A204.1 (cell line): ENCODE measurements around the gene DHRS4.

ENCODE experiments used
- FAIRE-seq: peaks from 2 replicates; lab custom pipeline; 2012; peaks lifted over from hg19 to GRCh38; lab: Jason Lieb, UNC

The DHRS4 gene

GRCh38 chr14:23953464-23954278, at the start of gene DHRS4:
DHRS4 (plus strand) TSS chr14:23953770; CDS start chr14:23953789, 19 bp downstream.
- no peak for FAIRE-seq

GRCh38 chr14:23910101-23910875, 43.3 kb upstream of the DHRS4 start:
- FAIRE-seq, result no peak

GRCh38 chr14:23910876-23911210, 42.7 kb upstream of the DHRS4 start:
- no peak for FAIRE-seq

- FAIRE-seq, result no peak
Observed at GRCh38 chr14:23915559-23915958, 38.0 kb upstream of the DHRS4 start.

GRCh38 chr14:23916004-23916403, 37.6 kb upstream of the DHRS4 start:
- no peak for FAIRE-seq

GRCh38 chr14:23916446-23916845, 37.1 kb upstream of the DHRS4 start:
- no peak for FAIRE-seq

GRCh38 chr14:23922545-23922944, 31.0 kb upstream of the DHRS4 start:
- FAIRE-seq, result no peak

- no peak for FAIRE-seq
Observed at GRCh38 chr14:23925523-23926075, 28.0 kb upstream of the DHRS4 start.

- no peak for FAIRE-seq
Observed at GRCh38 chr14:23926543-23926942, 27.0 kb upstream of the DHRS4 start.

GRCh38 chr14:23929136-23929535, 24.4 kb upstream of the DHRS4 start:
- no peak for FAIRE-seq

- no peak for FAIRE-seq
Observed at GRCh38 chr14:23929822-23930294, 23.7 kb upstream of the DHRS4 start.

GRCh38 chr14:23930742-23931141, 22.8 kb upstream of the DHRS4 start:
- FAIRE-seq, result no peak

- no peak for FAIRE-seq
Observed at GRCh38 chr14:23931721-23932289, 21.8 kb upstream of the DHRS4 start.

- FAIRE-seq, result no peak
Observed at GRCh38 chr14:23932639-23933038, 20.9 kb upstream of the DHRS4 start.

- FAIRE-seq, result no peak
Observed at GRCh38 chr14:23933108-23933741, 20.3 kb upstream of the DHRS4 start.

GRCh38 chr14:23933742-23934128, 19.8 kb upstream of the DHRS4 start:
- no peak for FAIRE-seq

- no peak for FAIRE-seq
Observed at GRCh38 chr14:23935158-23935557, 18.4 kb upstream of the DHRS4 start.

- FAIRE-seq, result no peak
Observed at GRCh38 chr14:23936084-23936829, 17.3 kb upstream of the DHRS4 start.

GRCh38 chr14:23937203-23937602, 16.4 kb upstream of the DHRS4 start:
- FAIRE-seq, result no peak

- no peak for FAIRE-seq
Observed at GRCh38 chr14:23938823-23939222, 14.7 kb upstream of the DHRS4 start.

GRCh38 chr14:23939607-23940326, 13.8 kb upstream of the DHRS4 start:
- FAIRE-seq, result no peak
